ENCODE data around the gene LMNTD1.

LMNTD1 gene

GRCh38 chr12:25552681-25553080, 402 bp downstream of the LMNTD1 start:
- DNase-seq (ENCODE audit: low spot score), result no peak

DNA sequence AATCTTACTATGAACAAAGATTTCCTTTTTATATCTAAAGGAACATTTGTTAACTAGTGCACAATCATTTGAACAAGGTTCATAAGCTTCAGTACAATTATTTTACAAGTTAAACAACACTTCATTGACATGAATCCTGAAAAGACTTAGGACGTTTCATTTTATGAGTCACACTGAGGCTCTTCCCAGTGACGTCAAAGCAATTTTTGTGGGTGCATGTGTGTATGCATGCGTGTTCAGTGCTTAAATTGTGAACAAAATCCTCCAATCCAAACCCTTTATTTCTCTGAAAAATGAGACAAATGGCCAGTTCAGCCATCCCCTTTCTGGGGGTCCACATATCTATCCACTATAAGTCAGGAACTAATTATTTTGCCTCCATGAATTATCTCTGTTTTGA, 2.9 kb downstream of the LMNTD1 start:
- no peak for DNase-seq (ENCODE audit: low spot score)

DNA sequence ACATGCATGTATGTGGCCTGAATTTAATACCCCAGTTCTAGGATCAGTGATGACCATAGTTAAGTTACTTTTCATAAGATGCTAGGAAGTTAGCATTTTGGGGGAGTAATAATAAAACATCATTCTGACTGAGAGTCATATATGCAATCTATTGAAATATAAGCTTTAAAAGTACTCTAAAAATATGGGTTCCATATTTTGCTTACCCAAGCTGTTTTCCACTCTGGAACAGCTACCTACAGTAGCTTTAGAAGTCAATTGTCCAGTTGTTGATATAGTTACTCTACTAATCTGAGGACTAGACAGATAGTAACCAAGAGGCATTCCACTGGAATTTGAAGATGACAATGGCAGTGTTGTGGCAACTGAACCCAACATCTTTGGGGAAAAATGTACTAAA, 4.0 kb downstream of the LMNTD1 start:
- no peak for DNase-seq (ENCODE audit: low spot score)

- DNase-seq (ENCODE audit: low spot score), result no peak
Measured at GRCh38 chr12:25546318-25546717, 6.8 kb downstream of the LMNTD1 start.

DNA sequence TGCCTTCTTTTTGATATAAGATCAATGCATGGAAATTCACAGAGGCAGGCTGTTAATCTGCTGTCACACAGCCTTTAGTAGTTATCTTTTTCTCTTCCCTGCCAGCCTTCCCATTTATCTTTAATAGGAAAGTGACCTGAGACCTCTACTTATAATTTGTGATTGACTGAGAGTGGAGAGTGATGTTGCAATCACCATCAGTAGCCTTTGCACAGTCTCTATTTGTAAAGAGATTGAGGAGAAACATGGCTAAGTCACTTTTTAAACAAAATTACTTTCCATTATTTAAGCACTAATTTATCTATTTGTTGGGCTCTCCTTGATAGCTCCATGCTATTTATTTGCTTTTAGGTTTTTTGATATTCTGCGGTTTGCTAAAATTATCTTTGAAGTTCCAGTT, 19.9 kb downstream of the LMNTD1 start:
- no peak for DNase-seq (ENCODE audit: low spot score)

DNA sequence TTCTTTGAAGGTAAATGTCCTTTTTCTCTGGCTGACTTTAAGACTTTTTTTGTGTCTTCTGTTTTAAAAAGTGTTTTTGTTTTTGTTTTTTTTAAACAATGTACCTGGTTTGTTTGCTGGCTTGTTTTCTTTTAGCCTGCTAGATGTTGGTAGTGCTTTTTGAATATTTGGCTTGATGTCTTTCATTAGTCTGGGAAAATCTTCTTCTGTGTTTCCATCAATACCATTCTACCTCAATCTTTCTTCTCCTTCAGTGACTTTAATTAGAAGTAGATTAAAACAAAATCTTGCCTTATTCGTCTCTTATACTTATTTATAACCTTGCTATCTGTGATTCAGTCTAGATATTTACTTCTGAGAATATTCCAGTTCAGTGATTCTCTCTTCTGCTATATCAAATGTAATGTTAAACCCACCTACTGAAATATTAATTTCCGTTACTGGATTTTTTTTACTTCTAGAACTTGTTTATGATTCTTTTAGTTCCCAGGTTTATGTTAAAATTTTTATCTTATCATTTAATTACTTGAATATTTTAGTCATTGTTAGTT, 21.5 kb downstream of the LMNTD1 start:
- no peak for DNase-seq (ENCODE audit: low spot score)

GRCh38 chr12:25529738-25530137, 23.3 kb downstream of the LMNTD1 start:
- no peak for DNase-seq (ENCODE audit: low spot score)

- no peak for DNase-seq (ENCODE audit: low spot score)
Measured at GRCh38 chr12:25526778-25527177, 26.3 kb downstream of the LMNTD1 start.

DNA sequence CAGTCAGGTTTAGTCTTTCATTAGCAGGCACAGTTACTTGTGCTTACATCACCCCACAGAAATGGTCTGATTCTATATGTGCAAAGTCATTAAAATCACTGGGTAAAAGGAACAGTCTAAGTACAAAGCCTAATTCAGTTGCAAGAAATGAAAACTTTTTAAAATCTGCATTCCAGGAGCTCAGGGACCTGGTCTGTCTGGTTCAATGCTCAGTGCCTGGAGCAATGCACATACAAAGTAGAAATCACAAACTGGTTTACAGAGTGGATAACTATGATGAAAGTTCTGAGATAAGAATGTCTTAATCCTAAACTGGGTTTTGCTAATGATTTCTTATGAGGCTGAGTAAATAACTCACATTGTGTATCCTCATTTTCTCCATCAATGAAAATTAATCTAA, 28.7 kb downstream of the LMNTD1 start:
- DNase-seq (ENCODE audit: low spot score), result no peak

DNA sequence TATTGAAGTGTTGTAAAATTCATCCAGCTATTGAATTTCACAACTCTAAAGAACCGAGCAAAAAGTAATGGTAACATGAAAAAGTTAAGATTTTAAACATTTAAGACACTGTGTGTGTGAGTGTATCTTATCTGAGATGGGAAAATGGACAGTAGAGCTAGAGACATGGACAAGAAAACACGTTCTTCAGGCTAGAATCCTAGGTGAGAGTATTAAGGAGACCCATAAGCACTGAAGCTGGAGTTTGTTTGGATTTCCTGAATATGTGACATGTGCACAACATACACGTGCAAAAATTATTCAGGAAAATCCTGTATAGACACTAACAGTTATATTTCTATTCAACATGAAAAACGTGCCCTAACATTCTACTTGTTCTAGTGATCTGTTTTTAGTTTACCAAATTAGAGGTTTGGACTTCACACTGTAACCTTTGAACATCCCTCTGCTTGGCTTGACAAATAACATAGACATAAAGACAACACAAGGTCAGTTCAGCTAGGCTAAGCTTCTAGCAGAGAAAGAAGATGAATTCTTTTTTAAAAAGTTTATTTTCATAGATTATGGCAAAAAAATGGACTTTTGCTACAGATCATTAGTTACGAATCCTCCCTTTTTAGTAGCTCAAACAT, 31.3 kb downstream of the LMNTD1 start:
- DNase-seq (ENCODE audit: low spot score), result no peak

GRCh38 chr12:25518512-25518911, 34.6 kb downstream of the LMNTD1 start:
- no peak for DNase-seq (ENCODE audit: low spot score)

GRCh38 chr12:25504744-25505143, 48.3 kb downstream of the LMNTD1 start:
- no peak for DNase-seq (ENCODE audit: low spot score)

- no peak for DNase-seq (ENCODE audit: low spot score)
Measured at GRCh38 chr12:25503666-25504065, 49.4 kb downstream of the LMNTD1 start.

DNA sequence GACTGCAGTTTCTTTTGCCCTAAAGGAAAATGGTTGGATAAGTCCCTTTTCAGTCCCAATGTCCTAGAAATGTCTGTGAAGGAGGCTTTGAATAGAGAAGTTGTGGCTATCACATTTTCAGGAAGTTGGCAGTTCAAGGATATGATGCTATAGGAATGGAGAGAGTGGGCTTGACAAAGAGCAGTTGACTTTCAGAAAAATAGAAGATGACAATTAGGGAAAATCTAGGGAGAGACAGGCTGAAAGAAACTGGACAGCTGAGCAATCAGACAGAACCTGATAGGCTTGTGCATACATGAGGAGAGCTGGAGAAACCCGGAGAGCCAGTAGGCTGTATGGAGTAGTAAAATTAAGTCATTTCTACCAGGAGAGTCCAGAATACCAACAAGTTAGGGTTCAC, 50.5 kb downstream of the LMNTD1 start:
- no peak for DNase-seq (ENCODE audit: low spot score)

DNA sequence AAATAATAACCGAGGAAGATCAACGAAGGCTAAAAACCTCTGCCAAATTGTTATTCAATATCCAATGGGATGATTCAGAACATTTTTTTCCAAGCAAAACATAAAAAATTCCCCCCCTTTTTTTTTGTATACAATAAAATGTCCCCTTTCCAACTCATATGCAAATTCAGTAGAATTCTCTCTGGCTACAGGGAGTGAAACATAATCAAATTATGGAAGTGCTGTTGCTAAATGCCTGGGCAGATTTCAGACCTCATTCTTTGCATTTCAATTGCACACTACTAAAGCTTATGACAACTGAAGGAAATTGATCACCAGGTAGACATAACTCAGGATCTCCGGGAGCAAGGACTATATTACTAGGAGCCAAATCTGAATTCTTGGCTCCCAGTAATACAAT, 51.0 kb downstream of the LMNTD1 start:
- no peak for DNase-seq (ENCODE audit: low spot score)

- DNase-seq (ENCODE audit: low spot score), result no peak
Measured at GRCh38 chr12:25501549-25501948, 51.5 kb downstream of the LMNTD1 start.

DNA sequence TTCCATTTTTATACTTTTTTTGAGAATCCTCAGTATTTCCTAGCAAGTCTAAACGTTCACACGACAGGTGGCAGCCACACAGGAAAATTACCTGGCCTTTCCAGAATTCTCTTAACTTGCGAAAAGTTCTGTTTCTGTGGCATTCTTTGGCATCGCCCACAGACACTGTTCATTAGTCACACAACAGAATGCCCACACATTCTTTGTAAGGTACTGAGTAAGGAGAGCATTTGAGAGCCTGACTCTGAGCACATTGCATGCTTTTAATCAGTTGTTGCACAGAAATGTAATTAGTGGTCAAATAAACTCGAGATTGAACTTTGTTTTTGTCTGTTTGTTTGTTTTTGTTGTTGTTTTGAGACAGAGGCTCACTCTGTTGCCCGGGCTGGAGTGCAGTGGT, 52.4 kb downstream of the LMNTD1 start:
- no peak for DNase-seq (ENCODE audit: low spot score)

- DNase-seq (ENCODE audit: low spot score), result peak; percentile 30
Measured at GRCh38 chr12:25497021-25497420, 56.1 kb downstream of the LMNTD1 start.

DNA sequence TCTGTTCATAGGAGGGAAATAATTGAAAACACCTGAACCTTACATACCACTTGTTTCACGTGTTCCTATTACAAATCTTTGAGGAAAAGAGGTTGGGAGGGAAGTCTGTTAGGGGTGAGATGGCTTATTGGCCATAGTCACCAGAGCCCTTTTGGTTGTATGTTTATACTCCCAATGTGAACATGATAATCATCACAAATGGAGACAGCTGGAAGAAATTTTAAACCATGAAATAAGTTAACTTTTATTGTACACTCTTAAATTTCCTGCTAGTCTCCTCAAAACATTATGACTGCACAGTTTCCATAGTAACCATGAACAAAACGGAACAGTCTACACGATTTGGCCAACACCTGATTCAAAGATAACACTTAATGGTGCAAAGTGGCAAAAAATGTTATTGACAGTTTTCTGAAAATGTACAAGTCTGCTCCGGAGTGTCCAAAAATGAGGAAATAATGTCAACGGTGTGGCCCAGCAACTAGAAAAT, 56.9 kb downstream of the LMNTD1 start:
- DNase-seq (ENCODE audit: low spot score), result no peak

GRCh38 chr12:25495331-25496097, 57.6 kb downstream of the LMNTD1 start:
- DNase-seq (ENCODE audit: low spot score), result no peak

- no peak for DNase-seq (ENCODE audit: low spot score)
Measured at GRCh38 chr12:25494926-25495325, 58.2 kb downstream of the LMNTD1 start.

DNA sequence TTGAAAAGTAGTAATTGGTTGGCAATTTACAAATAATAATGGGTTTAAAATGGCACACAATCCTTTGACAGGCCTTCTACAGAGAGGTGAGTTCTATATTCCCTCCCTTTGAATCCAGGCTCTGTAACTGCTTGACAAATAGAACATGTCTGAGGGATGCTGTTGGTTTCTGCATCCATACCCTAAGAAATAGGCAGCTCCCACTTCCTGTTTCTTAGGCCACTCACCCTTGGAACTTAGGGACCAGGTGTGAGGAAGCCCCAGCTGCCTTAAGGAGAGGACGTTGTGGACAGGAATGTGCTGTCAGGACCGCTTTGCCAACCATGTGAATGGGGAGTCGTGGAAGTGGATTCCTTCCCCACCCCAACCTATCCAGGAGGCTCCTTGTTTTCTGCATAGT, 59.4 kb downstream of the LMNTD1 start:
- DNase-seq (ENCODE audit: low spot score), result no peak
